ENCODE data around the gene HTR5A. TPM values are rescaled to one million over a fixed set of nuclear protein-coding genes. Genes with fewer than 3 reads are reported as not detected.

The HTR5A gene
- total and polyA plus RNA-seq, 7 donors = not detected

GRCh38 chr7:155059703-155060102, 10.4 kb upstream of the HTR5A start:
- no peak for DNase-seq
- TF ChIP-seq EP300 (IDR thresholded peaks at IDR 0.05) = no peak
- TF ChIP-seq POLR2A (IDR thresholded peaks at IDR 0.05) = no peak
- TF ChIP-seq, protein P1, sequence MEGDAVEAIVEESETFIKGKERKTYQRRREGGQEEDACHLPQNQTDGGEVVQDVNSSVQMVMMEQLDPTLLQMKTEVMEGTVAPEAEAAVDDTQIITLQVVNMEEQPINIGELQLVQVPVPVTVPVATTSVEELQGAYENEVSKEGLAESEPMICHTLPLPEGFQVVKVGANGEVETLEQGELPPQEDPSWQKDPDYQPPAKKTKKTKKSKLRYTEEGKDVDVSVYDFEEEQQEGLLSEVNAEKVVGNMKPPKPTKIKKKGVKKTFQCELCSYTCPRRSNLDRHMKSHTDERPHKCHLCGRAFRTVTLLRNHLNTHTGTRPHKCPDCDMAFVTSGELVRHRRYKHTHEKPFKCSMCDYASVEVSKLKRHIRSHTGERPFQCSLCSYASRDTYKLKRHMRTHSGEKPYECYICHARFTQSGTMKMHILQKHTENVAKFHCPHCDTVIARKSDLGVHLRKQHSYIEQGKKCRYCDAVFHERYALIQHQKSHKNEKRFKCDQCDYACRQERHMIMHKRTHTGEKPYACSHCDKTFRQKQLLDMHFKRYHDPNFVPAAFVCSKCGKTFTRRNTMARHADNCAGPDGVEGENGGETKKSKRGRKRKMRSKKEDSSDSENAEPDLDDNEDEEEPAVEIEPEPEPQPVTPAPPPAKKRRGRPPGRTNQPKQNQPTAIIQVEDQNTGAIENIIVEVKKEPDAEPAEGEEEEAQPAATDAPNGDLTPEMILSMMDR (IDR thresholded peaks at IDR 0.05) = no peak
- no peak for TF ChIP-seq POLR2AphosphoS5 (IDR thresholded peaks at IDR 0.05)
- Histone ChIP-seq H3K27ac (no peak overlapping the region), H3K36me3 (no peaks in the 10 kb centered on the region), H3K4me1 (no peaks in the 10 kb centered on the region), H3K4me3 (no peak overlapping the region), H3K9me3 (no peaks in the 10 kb centered on the region), H3K27me3 (no peaks in the 10 kb centered on the region)
- intact Hi-C loops (cut with DNase I) = no loop called here
- WGBS, 2 donors = 54 to 66% methylated on average over 5 of the region's 5 CpGs

GRCh38 chr7:155062411-155062810, 7.7 kb upstream of the HTR5A start:
- Histone ChIP-seq H3K27me3 (no peaks in the 10 kb centered on the region), H3K36me3 (no peaks in the 10 kb centered on the region), H3K9me3 (no peaks in the 10 kb centered on the region), H3K4me1 (no peaks in the 10 kb centered on the region), H3K27ac (no peak overlapping the region), H3K4me3 (no peak overlapping the region)
- DNase-seq = no peak
- 34 to 35% methylated on average over 5 of the region's 5 CpGs for WGBS, 2 donors
- intact Hi-C loops (cut with DNase I) = no loop called here
- TF ChIP-seq EP300 (IDR thresholded peaks at IDR 0.05) (no peak), POLR2AphosphoS5 (IDR thresholded peaks at IDR 0.05) (no peak), POLR2A (IDR thresholded peaks at IDR 0.05) (no peak)
- TF ChIP-seq, protein P1 (IDR thresholded peaks at IDR 0.05) = no peak

DNA sequence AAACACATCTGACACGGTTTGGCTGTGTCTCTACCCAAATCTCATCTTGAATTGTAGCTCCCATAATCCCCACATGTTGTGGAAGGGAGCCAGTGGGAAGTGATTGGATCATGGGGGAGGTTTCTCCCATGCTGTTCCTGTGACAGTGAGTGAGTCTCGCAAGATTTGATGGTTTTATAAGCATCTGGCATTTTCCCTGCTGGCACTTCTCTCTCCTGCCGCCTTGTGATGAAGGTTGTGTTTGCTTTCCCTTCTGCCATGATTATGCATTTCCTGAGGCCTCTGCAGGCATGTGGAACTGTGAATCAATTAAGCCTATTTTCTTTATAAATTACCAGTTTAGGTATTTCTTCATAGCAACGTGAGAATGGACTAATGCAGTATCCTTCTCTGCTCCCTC, 5.9 kb upstream of the HTR5A start:
- no peak for DNase-seq
- WGBS, 2 donors = 57 to 62% methylated on average over 4 of the region's 4 CpGs
- intact Hi-C loops (cut with DNase I) = no loop called here

DNA sequence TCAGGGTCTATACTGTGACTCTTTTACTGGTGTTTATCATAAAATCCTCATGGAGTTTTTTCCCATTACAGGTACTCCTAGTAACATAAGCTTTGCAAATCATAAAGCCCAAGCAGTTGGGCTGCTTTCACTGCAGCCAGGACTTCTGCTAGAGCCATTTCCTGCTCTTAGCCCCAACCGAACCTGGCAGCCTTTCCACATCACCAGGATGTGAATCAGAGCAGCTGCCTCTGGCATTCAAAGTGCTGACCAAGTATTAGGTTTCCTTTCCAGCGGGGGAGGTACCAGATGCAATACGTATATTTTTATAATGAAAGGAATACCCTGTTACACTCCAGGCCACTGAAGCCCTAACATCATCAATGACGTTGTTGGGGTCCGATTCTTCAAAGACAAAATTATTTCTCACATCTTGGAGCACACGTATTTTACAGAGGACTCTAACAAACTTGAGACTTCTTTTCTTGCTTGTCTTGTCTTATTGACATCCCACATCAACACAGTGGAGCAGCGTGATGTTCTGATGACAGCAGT, 3.6 kb upstream of the HTR5A start:
- no peak overlapping the region for H3K4me3 ChIP-seq
- no peak overlapping the region for H3K27ac ChIP-seq
- H3K36me3 ChIP-seq = no peaks in the 10 kb centered on the region
- no peaks in the 10 kb centered on the region for H3K9me3 ChIP-seq
- TF ChIP-seq EP300 (IDR thresholded peaks at IDR 0.05) (no peak), POLR2AphosphoS5 (IDR thresholded peaks at IDR 0.05) (no peak), POLR2A (IDR thresholded peaks at IDR 0.05) (no peak)
- TF ChIP-seq, protein P1 (IDR thresholded peaks at IDR 0.05) = no peak
- peaks cover 0 to 8% (median 0%) of the 10 kb centered on the region in 3 donors for H3K27me3 ChIP-seq
- intact Hi-C loops (cut with DNase I) = no loop called here
- WGBS, 2 donors = 65 to 66% methylated on average over 7 of the region's 7 CpGs
- peaks cover 0 to 3% (median 0%) of the 10 kb centered on the region in 4 donors for H3K4me1 ChIP-seq
- no peak for DNase-seq

More for the DNA sequence above, 5.9 kb upstream of the HTR5A start:
- no peaks in the 10 kb centered on the region for H3K9me3 ChIP-seq
- no peak overlapping the region for H3K4me3 ChIP-seq
- no peaks in the 10 kb centered on the region for H3K4me1 ChIP-seq
- no peaks in the 10 kb centered on the region for H3K27me3 ChIP-seq
- no peaks in the 10 kb centered on the region for H3K36me3 ChIP-seq
- TF ChIP-seq, protein P1 (IDR thresholded peaks at IDR 0.05) = no peak
- TF ChIP-seq POLR2A (IDR thresholded peaks at IDR 0.05) = no peak
- no peak for TF ChIP-seq POLR2AphosphoS5 (IDR thresholded peaks at IDR 0.05)
- no peak for TF ChIP-seq EP300 (IDR thresholded peaks at IDR 0.05)
- H3K27ac ChIP-seq = no peak overlapping the region

- no peaks in the 10 kb centered on the region for H3K36me3 ChIP-seq
- intact Hi-C loops (cut with DNase I) = no loop called here
- 66 to 70% methylated on average over 43 of the region's 43 CpGs for WGBS, 2 donors
- no peak for TF ChIP-seq POLR2A (IDR thresholded peaks at IDR 0.05)
- no peak for TF ChIP-seq EP300 (IDR thresholded peaks at IDR 0.05)
- H3K9me3 ChIP-seq = no peaks in the 10 kb centered on the region
- no peak for DNase-seq
- H3K27me3 ChIP-seq = peaks cover 0 to 31% (median 0%) of the 10 kb centered on the region in 3 donors
- no peak overlapping the region for H3K27ac ChIP-seq
- no peak overlapping the region for H3K4me3 ChIP-seq
- H3K4me1 ChIP-seq = peaks cover 0 to 3% (median 0%) of the 10 kb centered on the region in 4 donors
Observed at GRCh38 chr7:155071121-155071651, 1.1 kb downstream of the HTR5A start.
